SK-N-MC (cell line): Measurements from ENCODE around the gene ARHGAP29.

Experiments
- DNase-seq: peaks from one replicate; pipeline ENCODE4 v3.0.0-alpha.2; 2011; ENCODE audit warnings: low read depth, low spot score
- H3K27ac ChIP-seq: fragments of 200-600 bp; sonication (generic); 2 replicates; pipeline ENCODE4 v1.5.1; 2016; ENCODE audit warnings: mixed run types
- H3K36me3 ChIP-seq: fragments of 200-600 bp; sonication (generic); 2 replicates; pipeline ENCODE4 v1.6.1; 2017; ENCODE audit warnings: antibody characterized with exemption, low read length, mixed read lengths; ENCODE audit not compliant: insufficient read depth
- H3K4me3 ChIP-seq: fragments of 200-600 bp; sonication (generic); 2 replicates; pipeline ENCODE4 v1.5.1; 2016
- H3K9ac ChIP-seq: fragments of 200-600 bp; sonication (generic); 2 replicates; pipeline ENCODE4 v1.8.0; 2017; ENCODE audit warnings: mixed run types, mixed read lengths; ENCODE audit not compliant: insufficient read length
- H3K9me3 ChIP-seq: fragments of 200-600 bp; sonication (generic); 2 replicates; pipeline ENCODE4 v1.6.1; 2017; ENCODE audit warnings: low read depth, mild to moderate bottlenecking, antibody characterized with exemption, low read length, moderate library complexity, mixed read lengths
- EZH2 ChIP-seq: fragments of 200-600 bp; sonication (generic); IDR thresholded peaks from one replicate; pipeline ENCODE4 v1.6.1; 2017; ENCODE audit warnings: antibody characterized with exemption
- FOXP2 ChIP-seq: optimal IDR thresholded peaks from 2 replicates; pipeline ENCODE3; 2011; ENCODE audit warnings: mild to moderate bottlenecking, moderate library complexity; ENCODE audit not compliant: insufficient read depth; ENCODE audit errors: extremely low read length, control extremely low read depth
- POLR2AphosphoS5 ChIP-seq: IDR thresholded peaks from 2 replicates; pipeline ENCODE4 v1.6.1; 2012; ENCODE audit warnings: mild to moderate bottlenecking, low read depth, low read length, borderline replicate concordance

The ARHGAP29 gene

GRCh38 chr1:94280541-94280940, 43.2 kb upstream of the ARHGAP29 start:
- Histone ChIP-seq H3K36me3 (no peaks in the 10 kb centered on the region), H3K9me3 (no peaks in the 10 kb centered on the region), H3K9ac (no peak overlapping the region), H3K27ac (no peak overlapping the region), H3K4me3 (no peak overlapping the region)
- TF ChIP-seq EZH2 = no peak
- TF ChIP-seq FOXP2 = no peak
- no peak for TF ChIP-seq POLR2AphosphoS5
- DNase-seq = no peak

- Histone ChIP-seq H3K27ac (no peak overlapping the region), H3K9ac (no peak overlapping the region)
- TF ChIP-seq EZH2 (no peak), POLR2AphosphoS5 (no peak), FOXP2 (no peak)
Measured at GRCh38 chr1:94279462-94279861, 42.1 kb upstream of the ARHGAP29 start.

GRCh38 chr1:94279038-94279437, 41.7 kb upstream of the ARHGAP29 start:
- DNase-seq = no peak
- TF ChIP-seq EZH2 (no peak), FOXP2 (no peak), POLR2AphosphoS5 (no peak)
- H3K9ac ChIP-seq = no peak overlapping the region
- H3K4me3 ChIP-seq = no peak overlapping the region
- H3K9me3 ChIP-seq = no peaks in the 10 kb centered on the region
- H3K36me3 ChIP-seq = no peaks in the 10 kb centered on the region
- no peak overlapping the region for H3K27ac ChIP-seq

More at GRCh38 chr1:94279462-94279861, 42.1 kb upstream of the ARHGAP29 start:
- no peaks in the 10 kb centered on the region for H3K36me3 ChIP-seq
- no peaks in the 10 kb centered on the region for H3K9me3 ChIP-seq
- no peak for DNase-seq
- H3K4me3 ChIP-seq = no peak overlapping the region

- TF ChIP-seq FOXP2 = no peak
- no peak for TF ChIP-seq EZH2
- no peak for TF ChIP-seq POLR2AphosphoS5
- no peak for DNase-seq
- no peaks in the 10 kb centered on the region for H3K36me3 ChIP-seq
- no peak overlapping the region for H3K27ac ChIP-seq
- no peak overlapping the region for H3K9ac ChIP-seq
- H3K9me3 ChIP-seq = no peaks in the 10 kb centered on the region
- H3K4me3 ChIP-seq = no peak overlapping the region
Measured at GRCh38 chr1:94276988-94277434, 39.6 kb upstream of the ARHGAP29 start.

GRCh38 chr1:94275083-94275482, 37.7 kb upstream of the ARHGAP29 start:
- no peak overlapping the region for H3K27ac ChIP-seq
- no peaks in the 10 kb centered on the region for H3K36me3 ChIP-seq
- H3K9ac ChIP-seq = no peak overlapping the region
- DNase-seq = no peak
- H3K9me3 ChIP-seq = no peaks in the 10 kb centered on the region
- no peak overlapping the region for H3K4me3 ChIP-seq
- TF ChIP-seq POLR2AphosphoS5 (no peak), EZH2 (no peak), FOXP2 (no peak)

- TF ChIP-seq EZH2 (no peak), POLR2AphosphoS5 (no peak), FOXP2 (no peak)
- no peak for DNase-seq
- no peaks in the 10 kb centered on the region for H3K9me3 ChIP-seq
- H3K36me3 ChIP-seq = no peaks in the 10 kb centered on the region
- H3K27ac ChIP-seq = no peak overlapping the region
- no peak overlapping the region for H3K9ac ChIP-seq
- H3K4me3 ChIP-seq = no peak overlapping the region
Measured at GRCh38 chr1:94274561-94274960, 37.2 kb upstream of the ARHGAP29 start.

- H3K9me3 ChIP-seq = no peaks in the 10 kb centered on the region
- TF ChIP-seq POLR2AphosphoS5 (no peak), EZH2 (no peak), FOXP2 (no peak)
- no peaks in the 10 kb centered on the region for H3K36me3 ChIP-seq
- H3K27ac ChIP-seq = no peak overlapping the region
- DNase-seq = no peak
- no peak overlapping the region for H3K4me3 ChIP-seq
- no peak overlapping the region for H3K9ac ChIP-seq
Measured at GRCh38 chr1:94273111-94273510, 35.7 kb upstream of the ARHGAP29 start.

- Histone ChIP-seq H3K9ac (no peak overlapping the region), H3K4me3 (no peak overlapping the region), H3K9me3 (no peaks in the 10 kb centered on the region), H3K36me3 (no peaks in the 10 kb centered on the region), H3K27ac (no peak overlapping the region)
- TF ChIP-seq EZH2 = no peak
- no peak for TF ChIP-seq FOXP2
- no peak for TF ChIP-seq POLR2AphosphoS5
- DNase-seq = no peak
Measured at GRCh38 chr1:94272388-94272787, 35.0 kb upstream of the ARHGAP29 start.

- H3K27ac ChIP-seq = no peak overlapping the region
- no peak for TF ChIP-seq FOXP2
- TF ChIP-seq EZH2 = no peak
- TF ChIP-seq POLR2AphosphoS5 = no peak
- H3K9ac ChIP-seq = no peak overlapping the region
Measured at GRCh38 chr1:94271373-94271772, 34.0 kb upstream of the ARHGAP29 start.

More at GRCh38 chr1:94271373-94271772, 34.0 kb upstream of the ARHGAP29 start:
- Histone ChIP-seq H3K36me3 (no peaks in the 10 kb centered on the region), H3K4me3 (no peak overlapping the region), H3K9me3 (no peaks in the 10 kb centered on the region)
- no peak for DNase-seq
